GM19438 (cell line): ENCODE results near the gene CYBA.
"Not testable (repeated sequence)": the region's sequence is repeated elsewhere in the genome, so short reads cannot be mapped to it uniquely, and the experiment has no call there.

Experiments
- ATAC-seq: cut with Tn5 transposase; IDR thresholded peaks from one replicate; pipeline ENCODE4 v1.9.1; 2021; ENCODE audit warnings: low read depth; ENCODE audit not compliant: unreplicated experiment

CYBA gene

DNA sequence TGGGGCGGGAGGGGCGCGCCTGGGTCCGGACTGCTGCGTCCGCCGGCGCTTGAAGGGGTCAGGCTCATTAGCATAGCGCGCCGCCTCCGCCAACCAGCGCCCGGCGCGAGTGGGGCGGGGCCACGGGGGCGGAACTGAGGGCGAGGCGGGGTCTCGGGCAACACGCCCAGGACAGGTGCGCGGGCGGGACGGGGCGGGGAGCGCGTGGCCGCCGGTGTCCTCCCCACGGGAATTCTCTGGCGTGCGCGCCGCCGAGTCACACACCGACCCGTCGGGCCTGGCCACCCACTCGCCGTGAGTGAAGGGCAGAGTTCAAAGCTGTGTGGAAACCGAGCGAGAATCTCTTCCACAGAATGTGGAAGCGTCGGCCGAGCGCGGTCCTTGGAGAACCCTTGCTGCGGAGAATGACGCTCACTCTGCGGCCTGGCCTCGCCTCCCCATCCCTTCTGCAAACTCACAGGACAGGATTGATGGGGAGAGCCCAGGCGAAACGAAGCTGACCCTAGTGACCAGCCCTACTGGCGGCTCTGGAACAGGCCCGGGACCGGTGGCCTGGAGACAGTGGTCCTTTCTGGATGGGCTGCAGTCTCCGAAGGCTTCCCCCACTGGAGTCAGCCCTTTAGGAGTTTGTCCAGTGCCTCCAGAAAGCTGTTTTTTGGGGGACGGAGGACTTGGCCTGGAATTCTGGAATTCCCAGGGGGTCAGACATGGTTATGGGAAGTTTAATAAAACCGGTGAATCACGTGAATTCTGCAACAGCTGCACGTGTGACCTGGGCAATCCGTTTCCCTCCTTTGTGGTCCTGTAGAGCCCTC lies 35.8 kb upstream of the CYBA start, which contains the start of gene SNAI3:
SNAI3 (minus strand) TSS at position 69 of the 815 bp plus-strand sequence. CDS start 101 bp downstream, outside the sequence.
- peak; percentile 65 for ATAC-seq

DNA sequence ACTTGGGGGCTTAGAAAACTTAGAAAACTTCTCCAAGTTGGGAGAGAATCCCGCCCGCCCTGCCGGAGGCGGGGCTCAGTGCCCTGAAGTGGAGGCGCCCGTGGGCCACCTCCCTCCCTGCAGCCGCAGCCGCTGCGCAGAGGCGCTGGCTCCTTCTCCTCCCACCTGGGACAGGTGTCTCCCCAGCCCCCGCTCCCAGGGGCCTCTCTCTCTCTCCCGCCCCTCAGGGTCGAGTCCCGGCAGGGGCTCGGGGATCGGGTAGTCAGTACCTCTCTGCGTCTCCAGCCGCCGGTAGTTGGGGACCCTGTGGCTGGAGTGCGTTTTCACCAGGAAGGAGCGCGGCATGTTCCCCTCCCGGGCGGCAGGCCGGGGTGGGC lies 35.2 kb upstream of the CYBA start:
- peak; percentile 16 for ATAC-seq

DNA sequence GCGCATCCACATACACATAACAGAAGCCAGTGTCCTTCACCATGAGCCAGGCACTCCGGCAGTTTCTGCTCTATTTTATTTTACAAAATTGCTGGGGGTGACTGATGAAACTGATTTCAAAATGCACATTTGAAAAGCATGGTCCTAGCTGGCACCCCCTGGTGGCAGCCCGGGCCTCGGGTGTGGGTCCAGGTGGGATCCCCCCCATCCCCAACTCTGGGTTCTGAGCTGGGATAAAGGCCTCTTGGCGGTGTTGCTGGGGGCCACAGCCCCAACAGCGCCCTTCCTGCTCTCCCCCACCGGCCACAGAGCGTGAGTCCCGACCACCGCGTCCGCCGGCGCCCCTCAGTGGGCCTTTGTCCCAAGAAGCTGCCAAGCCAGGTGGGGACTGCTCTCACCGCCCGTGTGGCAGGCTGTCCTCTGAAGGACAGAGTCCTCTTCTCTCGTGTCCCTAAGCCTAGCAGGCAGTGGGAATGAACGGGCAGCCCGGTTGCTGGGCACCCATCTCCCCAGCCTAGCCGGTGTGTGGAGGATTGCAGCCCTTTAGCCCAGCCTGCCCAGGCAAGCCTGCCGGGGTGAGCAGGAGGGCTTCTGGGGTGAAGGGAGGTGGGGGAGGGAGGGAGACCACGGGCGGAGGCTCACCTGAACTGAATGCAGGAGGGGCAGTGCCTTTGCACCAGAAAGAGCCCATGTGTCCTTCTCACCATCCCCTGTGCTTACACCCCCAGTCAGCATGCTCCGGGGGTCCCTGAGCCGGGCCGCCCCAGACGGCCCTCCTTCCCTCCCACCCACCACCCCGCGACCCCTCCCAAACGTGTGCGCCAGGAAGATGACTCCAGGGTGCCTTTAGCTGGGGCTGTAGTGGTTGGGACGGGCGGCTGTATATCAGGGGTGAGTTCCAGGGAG lies 34.6 kb upstream of the CYBA start:
- no peak for ATAC-seq

DNA sequence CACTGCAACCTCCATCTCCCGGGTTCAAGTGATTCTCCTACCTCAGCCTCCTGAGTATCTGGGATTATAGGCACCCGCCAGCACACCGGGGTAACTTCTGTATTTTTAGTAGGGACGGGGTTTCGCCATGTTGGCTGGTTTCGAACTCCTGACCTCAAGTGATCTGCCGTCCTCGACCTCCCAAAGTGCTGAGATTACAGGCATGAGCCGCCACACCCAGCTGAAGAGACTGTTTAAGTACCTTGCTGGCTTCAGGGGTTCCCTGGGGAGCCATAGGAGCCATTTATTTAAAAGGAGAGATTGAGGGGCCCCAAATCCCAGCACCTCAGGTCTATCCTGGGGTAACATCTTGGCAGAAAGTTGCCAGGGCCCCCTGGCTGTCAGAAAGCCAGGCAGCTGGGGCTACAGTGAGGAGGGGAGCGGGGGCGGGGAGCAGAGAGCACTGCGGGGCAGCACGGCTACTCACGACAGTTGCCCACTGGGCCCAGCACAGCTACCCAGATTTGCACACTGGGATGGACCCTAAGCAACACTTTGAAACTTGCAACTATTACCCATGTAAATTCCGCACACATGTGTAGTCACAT lies 33.8 kb upstream of the CYBA start:
- ATAC-seq, result no peak

DNA sequence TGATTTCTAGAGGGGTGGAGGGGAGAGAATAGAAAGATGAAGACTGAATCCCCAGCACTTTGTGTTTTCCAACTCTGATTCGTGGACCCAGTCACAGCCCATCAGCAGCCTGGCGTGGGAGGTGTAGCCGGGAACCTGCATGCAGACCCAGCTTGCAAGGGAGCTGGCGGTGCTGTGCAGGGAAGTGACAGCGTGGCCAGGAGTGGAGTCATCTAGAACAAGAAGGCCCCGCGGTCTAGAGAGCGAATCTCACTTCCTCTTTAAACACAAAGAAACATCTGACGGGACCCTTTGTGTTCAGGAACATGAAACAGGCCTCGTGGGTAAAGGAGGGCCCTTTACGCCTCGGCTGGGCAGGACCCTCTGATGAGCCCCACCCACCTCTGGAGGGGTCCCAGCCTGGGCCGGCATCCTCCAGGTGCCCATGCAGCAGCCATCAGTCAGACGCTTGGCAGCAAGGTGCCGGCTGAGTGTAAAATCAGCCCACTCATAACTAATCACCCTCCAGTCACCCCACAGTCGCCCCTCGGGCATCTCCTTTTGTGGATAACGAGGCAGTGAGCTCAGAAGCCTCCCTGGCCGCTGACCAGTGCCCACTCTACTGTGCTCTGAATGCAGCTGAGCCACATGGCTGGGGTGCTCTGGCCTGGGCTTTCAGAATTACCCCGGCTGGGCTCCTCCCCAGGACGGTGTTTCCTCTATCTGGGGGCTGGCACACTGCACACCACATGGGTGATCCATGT lies 31.0 kb upstream of the CYBA start:
- ATAC-seq, result peak; percentile 53

DNA sequence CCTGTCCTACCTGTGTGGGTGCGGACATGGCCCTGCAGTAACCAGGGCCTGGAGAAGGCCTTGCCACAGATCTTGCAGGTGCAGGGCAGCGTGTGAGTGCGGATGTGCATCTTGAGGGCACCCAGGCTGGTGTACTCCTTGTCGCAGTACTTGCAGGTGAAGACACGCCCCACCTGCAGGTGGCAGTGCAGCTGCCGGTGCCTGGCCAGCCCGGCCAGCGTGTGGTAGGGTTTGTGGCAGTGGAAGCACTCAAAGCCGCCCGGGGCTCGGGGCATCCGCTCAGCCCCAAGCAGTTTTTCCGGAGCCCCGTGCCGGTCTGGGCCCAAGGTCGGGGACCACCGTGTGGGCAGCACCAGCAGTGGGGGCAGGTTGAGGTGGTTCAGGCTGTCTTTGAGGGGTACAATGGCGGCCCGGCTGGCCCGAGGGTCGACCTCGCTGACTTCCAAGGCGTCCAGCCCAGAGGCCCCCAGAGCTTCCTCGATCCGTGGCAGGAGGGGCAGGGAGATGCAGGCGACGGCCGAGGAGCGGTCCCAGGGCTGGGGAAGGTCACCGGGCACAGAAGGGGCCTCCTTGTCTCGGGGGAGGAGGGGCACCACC lies 30.3 kb upstream of the CYBA start:
- peak; percentile 31 for ATAC-seq

DNA sequence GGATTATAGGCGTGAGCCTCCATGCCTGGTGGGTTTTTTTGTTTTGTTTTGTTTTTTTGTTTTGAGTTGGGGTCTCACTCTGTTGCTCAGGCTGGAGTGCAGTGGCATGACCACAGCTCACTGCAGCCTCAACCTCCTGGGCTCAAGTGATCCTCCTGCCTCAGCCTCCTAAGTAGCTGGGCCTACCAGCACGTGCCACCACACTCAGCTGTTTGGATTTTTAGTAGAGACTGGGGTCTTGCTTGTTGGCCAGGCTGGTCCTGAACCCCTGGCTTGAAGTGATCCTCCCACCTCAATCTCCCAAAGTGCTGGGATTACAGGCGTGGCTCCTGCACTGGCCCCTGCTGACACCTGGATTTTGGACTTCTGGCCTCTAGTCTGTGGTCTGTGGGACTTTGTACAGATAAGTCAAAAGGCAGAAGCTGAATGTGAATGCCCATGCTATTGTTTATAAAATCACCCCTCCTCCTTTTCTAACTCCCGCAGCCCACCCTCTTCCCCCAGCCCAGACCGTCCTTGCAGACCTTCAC lies 29.8 kb upstream of the CYBA start:
- ATAC-seq, result no peak

DNA sequence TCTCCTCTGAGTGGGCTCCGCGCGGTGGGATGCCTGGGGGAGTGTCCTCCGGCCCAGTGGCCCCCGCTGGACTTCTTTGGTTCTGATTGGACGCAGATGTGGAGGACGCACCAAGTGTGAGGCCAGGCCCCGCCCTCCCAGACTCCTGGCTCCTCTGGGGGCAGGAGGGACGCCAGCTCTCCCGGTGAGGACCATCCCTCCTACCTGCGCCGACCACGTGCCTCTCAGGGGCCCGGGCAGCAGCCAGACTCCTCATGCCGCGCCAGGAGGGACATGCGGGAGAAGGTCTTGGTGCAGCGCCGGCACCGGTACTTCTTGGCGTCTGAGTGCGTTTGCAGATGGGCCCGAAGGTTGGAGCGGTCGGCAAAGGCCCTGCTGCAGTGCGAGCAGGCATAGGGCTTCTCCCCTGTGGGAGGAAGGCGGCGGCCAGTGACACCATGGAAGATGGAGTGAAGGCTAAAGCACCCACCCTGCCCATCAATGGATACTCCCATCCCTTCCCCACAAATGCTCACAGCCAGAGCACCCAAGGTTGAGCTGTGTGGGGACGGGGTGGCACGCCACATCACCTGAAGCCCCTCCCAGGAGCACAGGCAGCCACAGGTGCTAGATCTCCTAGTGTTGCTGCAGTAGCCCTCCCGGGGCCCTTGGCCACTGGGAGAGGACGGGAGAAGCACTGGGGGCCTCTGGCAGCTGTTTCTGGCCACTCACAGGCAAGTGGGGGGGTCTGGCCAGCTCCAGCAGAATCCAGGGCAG lies 27.5 kb upstream of the CYBA start:
- no peak for ATAC-seq

DNA sequence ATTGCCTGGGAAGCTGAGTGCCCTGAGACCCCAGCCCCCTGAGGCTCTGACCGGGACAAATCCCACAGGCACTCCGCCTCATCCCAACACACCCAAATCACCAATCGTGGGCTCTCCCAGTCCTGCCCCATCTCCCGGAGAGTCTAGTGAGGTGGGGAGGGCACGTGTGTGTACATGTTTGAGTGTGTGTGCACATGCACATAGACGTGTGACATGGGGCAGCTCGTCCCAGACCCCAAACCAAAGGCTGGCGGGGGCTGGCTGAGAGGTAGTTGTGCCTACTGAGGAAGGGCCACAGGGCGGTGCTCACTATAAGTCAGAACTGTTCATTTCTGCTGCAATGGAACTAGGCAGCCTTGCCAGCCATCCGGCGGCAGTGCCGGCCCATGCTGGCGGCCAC lies 26.9 kb upstream of the CYBA start:
- no peak for ATAC-seq

DNA sequence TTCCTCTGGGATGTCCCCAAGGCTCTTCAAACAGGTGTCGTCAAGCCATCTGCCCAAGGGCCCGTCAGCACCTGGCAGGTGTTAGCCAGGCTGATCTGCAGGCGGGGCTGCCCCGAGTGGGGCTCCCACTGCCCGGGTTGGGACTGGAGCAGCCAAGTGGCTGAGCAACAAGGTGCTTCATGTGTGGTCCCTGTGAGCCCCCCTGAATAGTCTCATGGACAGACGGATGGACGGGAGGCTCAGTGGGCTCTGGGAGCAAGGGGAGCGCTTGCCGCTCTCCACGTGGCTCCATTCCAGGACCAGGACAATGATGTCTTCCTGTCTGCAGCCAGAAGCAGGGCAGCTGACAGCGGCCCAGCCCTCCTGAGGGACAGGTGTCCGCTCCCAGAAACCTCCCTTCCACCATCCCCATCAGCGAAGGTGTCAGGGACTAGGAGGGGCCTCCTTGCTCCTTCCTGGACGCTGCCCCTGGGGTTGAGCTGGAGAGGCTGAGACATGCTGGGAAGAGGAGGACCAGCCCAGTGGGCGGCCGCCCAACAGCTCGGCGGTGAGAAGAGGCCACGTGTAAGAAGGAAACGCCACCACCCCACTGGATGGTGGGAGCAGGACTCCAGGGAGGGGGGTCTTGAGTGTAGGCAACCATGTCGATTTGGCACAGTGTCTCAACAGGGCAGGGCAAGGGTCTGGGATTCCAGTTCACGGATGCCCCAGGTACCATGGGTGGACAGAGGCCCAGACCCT lies 25.8 kb upstream of the CYBA start:
- ATAC-seq, result no peak

DNA sequence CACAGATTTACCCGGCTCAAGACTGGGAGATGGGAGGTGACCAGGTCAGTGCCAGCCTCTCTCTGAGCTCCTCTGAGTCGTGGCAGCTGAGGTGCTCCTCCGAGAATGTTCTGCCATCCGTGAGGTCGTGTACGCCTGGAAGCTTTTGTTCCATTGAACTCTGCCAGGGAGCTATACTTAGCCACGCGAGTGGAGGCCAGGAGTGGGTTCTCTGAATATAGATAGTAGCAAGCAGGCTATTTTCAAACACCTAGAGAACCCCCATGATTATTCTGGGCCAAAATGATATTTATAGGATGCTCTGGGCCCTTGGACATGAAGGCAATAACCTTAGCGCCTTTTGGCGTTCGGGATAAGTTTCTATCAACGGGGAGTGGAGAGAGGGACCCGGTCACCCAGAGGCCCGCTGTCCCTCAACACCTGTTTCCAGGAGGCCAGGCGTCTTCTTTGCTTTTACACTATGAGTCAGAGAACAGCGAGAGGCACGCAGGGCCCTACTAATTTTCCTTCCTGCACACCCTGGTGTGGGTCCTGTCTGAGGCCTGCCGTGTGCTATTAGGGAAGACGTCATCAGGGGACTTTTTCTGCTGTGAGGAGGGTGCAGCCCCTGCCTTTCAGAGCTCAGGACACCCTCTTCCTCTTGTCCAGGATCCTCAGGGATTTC lies 23.0 kb upstream of the CYBA start:
- ATAC-seq, result no peak

DNA sequence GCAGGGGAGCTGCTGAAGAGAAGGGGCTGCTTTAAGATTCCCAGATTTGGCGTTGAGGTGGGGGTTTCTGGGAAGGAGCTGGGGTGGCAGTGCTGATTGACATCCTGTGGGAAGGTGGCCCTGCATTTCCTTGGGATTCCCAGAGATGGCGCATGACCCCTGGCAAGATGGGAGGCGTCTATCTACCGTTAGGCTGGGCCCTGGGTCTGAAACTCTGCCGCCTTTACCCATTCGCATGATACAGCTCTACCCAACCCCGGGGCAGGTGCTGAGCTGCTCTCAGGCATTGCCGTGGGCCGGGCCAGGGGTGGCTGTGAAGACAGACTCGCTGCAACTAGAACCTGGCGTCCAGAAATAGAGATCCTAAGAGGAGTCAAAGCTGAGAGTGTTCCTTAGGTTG lies 21.9 kb upstream of the CYBA start:
- no peak for ATAC-seq

DNA sequence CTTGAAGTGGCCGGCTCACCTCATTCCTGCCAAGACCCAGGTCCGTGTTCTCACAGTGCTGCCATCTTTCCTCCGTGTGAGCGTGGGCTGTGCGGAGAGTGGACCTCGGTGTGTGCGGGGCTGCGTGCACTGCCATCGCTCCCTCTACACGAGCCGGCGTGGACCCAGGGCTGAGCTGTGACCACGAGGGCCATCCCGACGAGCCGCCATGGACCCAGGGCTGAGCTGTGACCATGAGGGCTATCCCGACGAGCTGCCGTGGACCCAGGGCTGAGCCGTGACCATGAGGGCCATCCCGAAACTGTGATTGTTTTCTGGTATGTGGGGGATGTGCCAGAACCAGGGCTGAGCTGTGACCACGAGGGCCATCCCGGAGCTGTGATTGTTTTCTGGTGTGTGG lies 21.0 kb upstream of the CYBA start:
- ATAC-seq, result no peak

DNA sequence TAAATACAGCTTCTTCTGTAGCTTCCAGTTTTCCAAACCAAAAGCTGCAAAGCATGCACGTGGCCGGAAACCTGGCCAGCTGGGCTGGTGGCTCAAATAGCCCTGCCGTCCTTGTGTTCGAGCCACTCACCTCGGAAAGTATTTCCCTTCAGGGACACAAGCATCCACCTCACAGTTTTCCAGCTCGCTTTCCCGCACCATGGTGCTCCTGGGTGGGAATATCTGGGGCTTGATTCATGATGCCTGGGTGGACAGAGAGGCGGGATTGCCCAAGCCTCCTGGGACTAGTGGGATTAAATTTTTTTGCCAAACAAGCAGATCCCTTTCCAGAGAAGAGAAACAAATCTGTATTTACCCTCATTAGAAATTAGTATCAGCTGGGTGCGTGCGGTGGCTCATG lies 19.1 kb upstream of the CYBA start:
- no peak for ATAC-seq

DNA sequence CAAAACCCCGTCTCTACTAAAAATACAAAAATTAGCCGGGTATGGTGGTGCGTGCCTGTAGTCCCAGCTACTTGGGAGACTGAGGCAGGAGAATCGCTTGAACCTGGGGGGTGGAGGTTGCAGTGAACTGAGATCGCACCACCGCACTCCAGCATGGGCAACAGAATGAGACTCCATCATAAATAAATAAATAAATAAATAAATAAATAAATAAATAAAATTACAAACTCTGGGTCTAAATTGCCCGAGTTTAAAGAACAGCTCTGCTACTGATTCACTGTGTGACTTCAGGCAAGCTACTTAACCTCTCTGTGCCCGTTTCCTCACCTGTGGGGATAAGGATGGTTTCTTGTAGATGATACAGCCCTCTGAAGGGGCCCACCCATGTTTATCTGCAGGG lies 18.6 kb upstream of the CYBA start:
- not testable (repeated sequence) for ATAC-seq

DNA sequence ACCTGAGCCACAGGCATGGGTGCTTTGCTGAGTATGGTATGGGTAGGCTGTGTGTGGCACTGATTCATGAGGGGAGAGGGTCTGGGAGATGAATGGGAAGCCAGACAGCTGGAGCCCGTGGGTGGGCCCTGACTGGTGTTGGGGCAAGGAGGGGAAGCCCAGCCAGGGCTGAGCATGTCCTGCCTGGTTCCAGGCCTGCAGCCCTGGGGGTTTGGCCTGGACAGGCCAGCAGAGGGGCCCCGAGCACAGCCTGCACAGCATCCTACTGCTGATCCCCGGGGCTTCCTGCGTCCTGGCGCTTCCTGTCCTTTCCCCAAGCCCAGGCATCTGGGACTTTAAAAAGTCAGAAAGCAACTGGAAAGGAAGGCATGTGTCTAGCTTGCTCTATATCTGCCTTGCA lies 16.6 kb upstream of the CYBA start:
- ATAC-seq, result no peak

DNA sequence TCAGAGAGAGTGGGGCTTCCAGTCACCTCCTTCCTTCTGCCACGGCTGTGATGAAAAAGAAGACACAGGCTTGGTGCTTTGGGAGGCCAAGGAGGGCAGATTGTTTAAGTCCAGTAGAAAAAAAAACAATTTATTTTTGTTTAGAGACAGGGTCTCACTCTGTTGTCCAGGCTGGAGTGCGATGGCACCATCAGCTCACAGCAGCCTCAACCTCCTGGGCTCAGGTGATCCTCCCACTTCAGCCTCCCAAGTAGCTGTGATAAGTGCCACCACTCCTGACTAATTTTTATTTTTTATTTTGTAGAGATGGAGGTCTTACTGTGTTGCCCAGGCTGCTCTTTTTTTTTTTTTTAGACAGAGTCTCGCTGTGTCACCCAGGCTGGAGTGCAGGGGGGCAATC lies 14.7 kb upstream of the CYBA start:
- ATAC-seq, result no peak

DNA sequence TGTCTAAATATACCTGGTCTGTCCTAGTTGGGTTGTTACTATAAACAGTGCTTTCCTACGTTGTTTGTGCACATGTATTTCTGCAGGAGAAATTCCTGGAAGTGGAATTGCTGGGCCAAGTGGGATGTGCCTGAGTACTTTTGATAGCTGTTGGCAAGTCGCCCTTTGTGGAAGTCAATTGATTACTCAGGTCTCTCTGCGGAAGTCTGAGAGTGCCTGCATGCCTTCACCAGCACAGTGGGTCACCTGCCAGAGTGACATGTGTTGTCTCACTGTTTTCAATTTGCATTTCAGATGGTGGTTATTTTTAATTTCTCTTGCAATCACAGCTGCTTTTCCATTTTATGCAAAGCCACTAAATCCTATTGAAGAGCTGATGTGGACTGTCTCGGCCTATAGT lies 14.3 kb upstream of the CYBA start:
- no peak for ATAC-seq
